ENCODE data around the gene ETHE1.

DNA sequence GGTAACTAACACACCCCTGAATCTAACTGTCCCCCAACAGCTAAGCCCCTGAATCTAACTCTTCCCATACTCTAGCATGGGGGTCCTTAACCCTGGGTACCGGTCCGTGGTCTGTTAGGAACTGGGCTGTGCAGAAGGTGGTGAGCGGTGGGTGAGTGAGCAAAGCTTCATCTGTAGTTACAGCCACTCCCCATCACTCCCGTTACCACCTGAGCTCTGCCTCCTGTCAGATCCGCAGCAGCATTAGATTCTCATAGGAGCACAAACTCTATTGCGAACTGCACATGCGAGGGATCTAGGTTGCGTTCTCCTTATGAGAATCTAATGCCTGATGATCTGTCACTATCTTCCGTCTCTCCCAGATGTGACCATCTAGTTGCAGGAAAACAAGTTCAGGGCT is 16.3 kb downstream of the ETHE1 start:
- TF ChIP-seq, protein P1, sequence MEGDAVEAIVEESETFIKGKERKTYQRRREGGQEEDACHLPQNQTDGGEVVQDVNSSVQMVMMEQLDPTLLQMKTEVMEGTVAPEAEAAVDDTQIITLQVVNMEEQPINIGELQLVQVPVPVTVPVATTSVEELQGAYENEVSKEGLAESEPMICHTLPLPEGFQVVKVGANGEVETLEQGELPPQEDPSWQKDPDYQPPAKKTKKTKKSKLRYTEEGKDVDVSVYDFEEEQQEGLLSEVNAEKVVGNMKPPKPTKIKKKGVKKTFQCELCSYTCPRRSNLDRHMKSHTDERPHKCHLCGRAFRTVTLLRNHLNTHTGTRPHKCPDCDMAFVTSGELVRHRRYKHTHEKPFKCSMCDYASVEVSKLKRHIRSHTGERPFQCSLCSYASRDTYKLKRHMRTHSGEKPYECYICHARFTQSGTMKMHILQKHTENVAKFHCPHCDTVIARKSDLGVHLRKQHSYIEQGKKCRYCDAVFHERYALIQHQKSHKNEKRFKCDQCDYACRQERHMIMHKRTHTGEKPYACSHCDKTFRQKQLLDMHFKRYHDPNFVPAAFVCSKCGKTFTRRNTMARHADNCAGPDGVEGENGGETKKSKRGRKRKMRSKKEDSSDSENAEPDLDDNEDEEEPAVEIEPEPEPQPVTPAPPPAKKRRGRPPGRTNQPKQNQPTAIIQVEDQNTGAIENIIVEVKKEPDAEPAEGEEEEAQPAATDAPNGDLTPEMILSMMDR (IDR thresholded peaks at IDR 0.05): no peak
- TF ChIP-seq SMAD4 (CRISPR knock-in tag; IDR thresholded peaks at IDR 0.05): no peak
- TF ChIP-seq FOXK1 (CRISPR knock-in tag; IDR thresholded peaks at IDR 0.05): no peak
- TF ChIP-seq IRF2 (CRISPR knock-in tag; IDR thresholded peaks at IDR 0.05; ENCODE audit: borderline replicate concordance, low read depth): no peak
- TF ChIP-seq JUN (CRISPR knock-in tag; IDR thresholded peaks at IDR 0.05): no peak
- no peak for TF ChIP-seq ELF4 (CRISPR knock-in tag; IDR thresholded peaks at IDR 0.05; ENCODE audit: low read depth)
- TF ChIP-seq, protein P2, sequence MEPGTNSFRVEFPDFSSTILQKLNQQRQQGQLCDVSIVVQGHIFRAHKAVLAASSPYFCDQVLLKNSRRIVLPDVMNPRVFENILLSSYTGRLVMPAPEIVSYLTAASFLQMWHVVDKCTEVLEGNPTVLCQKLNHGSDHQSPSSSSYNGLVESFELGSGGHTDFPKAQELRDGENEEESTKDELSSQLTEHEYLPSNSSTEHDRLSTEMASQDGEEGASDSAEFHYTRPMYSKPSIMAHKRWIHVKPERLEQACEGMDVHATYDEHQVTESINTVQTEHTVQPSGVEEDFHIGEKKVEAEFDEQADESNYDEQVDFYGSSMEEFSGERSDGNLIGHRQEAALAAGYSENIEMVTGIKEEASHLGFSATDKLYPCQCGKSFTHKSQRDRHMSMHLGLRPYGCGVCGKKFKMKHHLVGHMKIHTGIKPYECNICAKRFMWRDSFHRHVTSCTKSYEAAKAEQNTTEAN (CRISPR knock-in tag; IDR thresholded peaks at IDR 0.05): no peak
- TF ChIP-seq, protein P3, sequence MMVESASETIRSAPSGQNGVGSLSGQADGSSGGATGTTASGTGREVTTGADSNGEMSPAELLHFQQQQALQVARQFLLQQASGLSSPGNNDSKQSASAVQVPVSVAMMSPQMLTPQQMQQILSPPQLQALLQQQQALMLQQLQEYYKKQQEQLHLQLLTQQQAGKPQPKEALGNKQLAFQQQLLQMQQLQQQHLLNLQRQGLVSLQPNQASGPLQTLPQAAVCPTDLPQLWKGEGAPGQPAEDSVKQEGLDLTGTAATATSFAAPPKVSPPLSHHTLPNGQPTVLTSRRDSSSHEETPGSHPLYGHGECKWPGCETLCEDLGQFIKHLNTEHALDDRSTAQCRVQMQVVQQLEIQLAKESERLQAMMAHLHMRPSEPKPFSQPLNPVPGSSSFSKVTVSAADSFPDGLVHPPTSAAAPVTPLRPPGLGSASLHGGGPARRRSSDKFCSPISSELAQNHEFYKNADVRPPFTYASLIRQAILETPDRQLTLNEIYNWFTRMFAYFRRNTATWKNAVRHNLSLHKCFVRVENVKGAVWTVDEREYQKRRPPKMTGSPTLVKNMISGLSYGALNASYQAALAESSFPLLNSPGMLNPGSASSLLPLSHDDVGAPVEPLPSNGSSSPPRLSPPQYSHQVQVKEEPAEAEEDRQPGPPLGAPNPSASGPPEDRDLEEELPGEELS (CRISPR knock-in tag; IDR thresholded peaks at IDR 0.05): no peak

Measured in WTC11 (cell line).